Testis (tissue), 2 donors: ENCODE measurements around the gene OCA2.

Experiments used
- POLR2A ChIP-seq: fragments of 450-650 bp; IDR thresholded peaks from one replicate; pipeline ENCODE4 v1.6.1; 2017; ENCODE audit warnings: antibody characterized with exemption, mild to moderate bottlenecking, moderate library complexity
- TF ChIP-seq, protein P1 (sequence below), 3 experiments: fragments of 450-650 bp in 2 of 3; fragments of 200-600 bp in 1 of 3; sonication (generic) in 1 of 3; IDR thresholded peaks; one replicate each; pipeline ENCODE4 v1.5.1; 2016 to 2019; ENCODE audit warnings: antibody characterized with exemption in 3 of 3, mild to moderate bottlenecking in 2 of 3, moderate library complexity in 1 of 3

DNA sequence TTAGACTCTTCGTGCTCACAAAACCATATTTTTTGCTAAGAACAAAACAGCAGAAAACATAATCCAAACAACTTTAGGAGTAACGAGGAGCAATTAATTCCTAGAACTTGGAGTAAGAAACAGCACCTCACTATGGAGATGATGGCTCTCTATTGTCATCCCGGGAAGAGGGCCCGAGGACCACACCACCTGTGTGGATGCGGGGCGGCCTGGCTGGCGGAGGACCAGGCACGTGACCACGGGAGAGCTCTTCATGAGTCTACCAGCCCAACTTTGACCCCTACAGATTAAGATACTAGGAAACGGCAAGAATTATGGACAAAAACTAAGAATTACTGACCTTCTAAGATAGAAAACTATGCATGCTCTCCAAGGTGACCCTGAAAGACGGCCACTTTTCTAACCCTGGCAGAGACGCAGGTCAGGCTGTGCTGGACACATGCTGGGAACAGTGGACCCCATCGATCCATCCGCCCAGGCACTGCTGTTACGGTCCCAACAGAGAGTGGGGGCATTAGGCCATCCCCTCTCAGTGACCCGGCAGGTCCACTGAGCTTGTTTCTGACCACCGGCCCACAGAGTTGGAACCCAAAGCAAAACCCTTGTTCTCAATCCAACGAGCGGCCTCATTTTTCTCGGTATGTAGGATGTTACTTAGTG, 13.1 kb upstream of the OCA2 start:
- TF ChIP-seq POLR2A, result no peak
- TF ChIP-seq, protein P1, sequence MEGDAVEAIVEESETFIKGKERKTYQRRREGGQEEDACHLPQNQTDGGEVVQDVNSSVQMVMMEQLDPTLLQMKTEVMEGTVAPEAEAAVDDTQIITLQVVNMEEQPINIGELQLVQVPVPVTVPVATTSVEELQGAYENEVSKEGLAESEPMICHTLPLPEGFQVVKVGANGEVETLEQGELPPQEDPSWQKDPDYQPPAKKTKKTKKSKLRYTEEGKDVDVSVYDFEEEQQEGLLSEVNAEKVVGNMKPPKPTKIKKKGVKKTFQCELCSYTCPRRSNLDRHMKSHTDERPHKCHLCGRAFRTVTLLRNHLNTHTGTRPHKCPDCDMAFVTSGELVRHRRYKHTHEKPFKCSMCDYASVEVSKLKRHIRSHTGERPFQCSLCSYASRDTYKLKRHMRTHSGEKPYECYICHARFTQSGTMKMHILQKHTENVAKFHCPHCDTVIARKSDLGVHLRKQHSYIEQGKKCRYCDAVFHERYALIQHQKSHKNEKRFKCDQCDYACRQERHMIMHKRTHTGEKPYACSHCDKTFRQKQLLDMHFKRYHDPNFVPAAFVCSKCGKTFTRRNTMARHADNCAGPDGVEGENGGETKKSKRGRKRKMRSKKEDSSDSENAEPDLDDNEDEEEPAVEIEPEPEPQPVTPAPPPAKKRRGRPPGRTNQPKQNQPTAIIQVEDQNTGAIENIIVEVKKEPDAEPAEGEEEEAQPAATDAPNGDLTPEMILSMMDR (IDR thresholded peaks at IDR 0.05), result no peak
